Trophoblast cell (in vitro differentiated cells and primary cell): ENCODE measurements around the gene COL2A1.

Source experiments
- DNase-seq, 2 donors: peaks; one replicate each; pipeline ENCODE4 v3.0.0-alpha.2; 2016
- H2AFZ ChIP-seq: 2 replicates; pipeline ENCODE4 v1.6.1; 2013; ENCODE audit warnings: low read length, moderate library complexity, mild to moderate bottlenecking; ENCODE audit not compliant: insufficient read depth, poor library complexity
- H2AK5ac ChIP-seq: 2 replicates; pipeline ENCODE4 v1.6.1; 2013; ENCODE audit warnings: mild to moderate bottlenecking, low read length
- H2BK120ac ChIP-seq: 2 replicates; pipeline ENCODE4 v1.6.1; 2013; ENCODE audit warnings: low read length, mild to moderate bottlenecking, moderate library complexity; ENCODE audit not compliant: insufficient read depth, poor library complexity
- H2BK12ac ChIP-seq: 2 replicates; pipeline ENCODE4 v1.6.1; 2013; ENCODE audit warnings: mild to moderate bottlenecking, low read length, moderate library complexity
- H2BK5ac ChIP-seq: 2 replicates; pipeline ENCODE4 v1.6.1; 2013; ENCODE audit warnings: low read length, low read depth, moderate library complexity, mild to moderate bottlenecking; ENCODE audit not compliant: poor library complexity
- H3K14ac ChIP-seq: 2 replicates; pipeline ENCODE4 v1.6.1; 2013; ENCODE audit warnings: mild to moderate bottlenecking, low read length
- H3K18ac ChIP-seq: 2 replicates; pipeline ENCODE4 v1.6.1; 2013; ENCODE audit warnings: mild to moderate bottlenecking, low read length
- H3K23ac ChIP-seq: 2 replicates; pipeline ENCODE4 v1.6.1; 2013; ENCODE audit warnings: low read length
- H3K27ac ChIP-seq: 2 replicates; pipeline ENCODE4 v1.5.1; 2013; ENCODE audit warnings: low read depth, mild to moderate bottlenecking, inconsistent platforms, low read length, moderate library complexity
- H3K27me3 ChIP-seq: 2 replicates; pipeline ENCODE4 v1.6.1; 2013; ENCODE audit warnings: inconsistent platforms, mild to moderate bottlenecking, low read length, moderate library complexity; ENCODE audit not compliant: insufficient read depth
- H3K36me3 ChIP-seq, 2 experiments: 1 replicate in 1 of 2; 2 replicates in 1 of 2; pipeline ENCODE4 v1.6.1; 2013; ENCODE audit warnings: low read length in 2 of 2, mild to moderate bottlenecking in 2 of 2, moderate library complexity in 1 of 2; ENCODE audit not compliant: insufficient read depth in 2 of 2, control insufficient read depth in 1 of 2
- H3K4ac ChIP-seq: 2 replicates; pipeline ENCODE4 v1.6.1; 2013; ENCODE audit warnings: low read depth, mild to moderate bottlenecking, low read length, moderate library complexity
- H3K4me1 ChIP-seq, 2 experiments: 1 replicate in 1 of 2; 2 replicates in 1 of 2; pipeline ENCODE4 v1.6.1; 2013; ENCODE audit warnings: low read length in 2 of 2, mild to moderate bottlenecking in 2 of 2, moderate library complexity in 1 of 2; ENCODE audit not compliant: insufficient read depth in 2 of 2, control insufficient read depth in 1 of 2
- H3K4me2 ChIP-seq: 2 replicates; pipeline ENCODE4 v1.6.1; 2013; ENCODE audit warnings: inconsistent platforms, mild to moderate bottlenecking, low read length, moderate library complexity
- H3K4me3 ChIP-seq: 2 replicates; pipeline ENCODE4 v1.5.1; 2013; ENCODE audit warnings: mild to moderate bottlenecking, low read depth, low read length, inconsistent platforms
- H3K79me1 ChIP-seq: one replicate; pipeline ENCODE4 v1.6.1; 2013; ENCODE audit warnings: low read length
- H3K79me2 ChIP-seq: 2 replicates; pipeline ENCODE4 v1.6.1; 2013; ENCODE audit warnings: low read length, mild to moderate bottlenecking; ENCODE audit not compliant: control insufficient read depth, insufficient read depth, poor library complexity
- H3K9ac ChIP-seq: 2 replicates; pipeline ENCODE4 v1.6.1; 2013; ENCODE audit warnings: mild to moderate bottlenecking, low read length
- H3K9me3 ChIP-seq: 2 replicates; pipeline ENCODE4 v1.6.1; 2013; ENCODE audit warnings: low read depth, mild to moderate bottlenecking, control low read depth, inconsistent platforms, low read length; ENCODE audit not compliant: insufficient read depth
- H4K12ac ChIP-seq: 2 replicates; pipeline ENCODE4 v1.6.1; 2013; ENCODE audit warnings: low read depth, mild to moderate bottlenecking, low read length, moderate library complexity
- H4K8ac ChIP-seq: 2 replicates; pipeline ENCODE4 v1.6.1; 2013; ENCODE audit warnings: low read depth, mild to moderate bottlenecking, low read length, moderate library complexity
- H4K91ac ChIP-seq: one replicate; pipeline ENCODE4 v1.6.1; 2013; ENCODE audit warnings: low read depth, mild to moderate bottlenecking, low read length, moderate library complexity
- WGBS: extraction: QIAGEN DNeasy Blood & Tissue Kit; methylation state at CpG from one replicate; pipeline ENCODE4 v1.1.7; 2013; ENCODE audit warnings: missing lambda C conversion rate; ENCODE audit not compliant: insufficient read length, insufficient coverage; ENCODE audit errors: extremely low coverage; 5-methylcytosine and 5-hydroxymethylcytosine counted together

The COL2A1 gene

GRCh38 chr12:47982770-47983169, 21.5 kb downstream of the COL2A1 start:
- Histone ChIP-seq H3K4me2 (no peak overlapping the region), H3K14ac (no peak overlapping the region), H2BK12ac (no peak overlapping the region), H3K4ac (no peak overlapping the region), H3K27ac (no peak overlapping the region), H4K12ac (no peak overlapping the region), H3K36me3 (peaks cover 82 to 84% of the 10 kb centered on the region in 2 experiments), H2BK5ac (no peak overlapping the region), H2AK5ac (no peak overlapping the region), H3K18ac (no peak overlapping the region), H3K4me1 (peaks cover 16 to 24% of the 10 kb centered on the region in 2 experiments), H4K8ac (no peak overlapping the region), H3K79me2 (no peaks in the 10 kb centered on the region), H3K4me3 (no peak overlapping the region), H2AFZ (no peak overlapping the region), H3K23ac (no peak overlapping the region), H3K9me3 (peaks cover 11% of the 10 kb centered on the region), H3K9ac (no peak overlapping the region), H4K91ac (no peak overlapping the region), H2BK120ac (no peak overlapping the region), H3K79me1 (peaks cover 20% of the 10 kb centered on the region), H3K27me3 (no peaks in the 10 kb centered on the region)
- DNase-seq, result no peak
- WGBS, result no CpG with 5 or more reads among the region's 11 CpGs

- Histone ChIP-seq H3K36me3 (peaks cover 80 to 81% of the 10 kb centered on the region in 2 experiments), H3K27me3 (no peaks in the 10 kb centered on the region), H2AFZ (no peak overlapping the region), H4K8ac (no peak overlapping the region), H2BK5ac (no peak overlapping the region), H3K79me2 (no peaks in the 10 kb centered on the region), H3K9me3 (peaks cover 10% of the 10 kb centered on the region), H3K14ac (no peak overlapping the region), H2AK5ac (no peak overlapping the region), H3K4me1 (peaks cover 15 to 23% of the 10 kb centered on the region in 2 experiments), H4K12ac (no peak overlapping the region), H2BK12ac (peak overlapping the region; percentile 16), H4K91ac (no peak overlapping the region), H3K18ac (no peak overlapping the region), H3K4ac (no peak overlapping the region), H3K27ac (no peak overlapping the region), H3K9ac (no peak overlapping the region), H3K4me3 (no peak overlapping the region), H2BK120ac (no peak overlapping the region), H3K79me1 (peaks cover 17% of the 10 kb centered on the region), H3K4me2 (no peak overlapping the region), H3K23ac (no peak overlapping the region)
- DNase-seq, result no peak
- no CpG with 5 or more reads among the region's 5 CpGs for WGBS
These were observed 22.0 kb downstream of the COL2A1 start for GRCh38 chr12:47982311-47982710.

DNA sequence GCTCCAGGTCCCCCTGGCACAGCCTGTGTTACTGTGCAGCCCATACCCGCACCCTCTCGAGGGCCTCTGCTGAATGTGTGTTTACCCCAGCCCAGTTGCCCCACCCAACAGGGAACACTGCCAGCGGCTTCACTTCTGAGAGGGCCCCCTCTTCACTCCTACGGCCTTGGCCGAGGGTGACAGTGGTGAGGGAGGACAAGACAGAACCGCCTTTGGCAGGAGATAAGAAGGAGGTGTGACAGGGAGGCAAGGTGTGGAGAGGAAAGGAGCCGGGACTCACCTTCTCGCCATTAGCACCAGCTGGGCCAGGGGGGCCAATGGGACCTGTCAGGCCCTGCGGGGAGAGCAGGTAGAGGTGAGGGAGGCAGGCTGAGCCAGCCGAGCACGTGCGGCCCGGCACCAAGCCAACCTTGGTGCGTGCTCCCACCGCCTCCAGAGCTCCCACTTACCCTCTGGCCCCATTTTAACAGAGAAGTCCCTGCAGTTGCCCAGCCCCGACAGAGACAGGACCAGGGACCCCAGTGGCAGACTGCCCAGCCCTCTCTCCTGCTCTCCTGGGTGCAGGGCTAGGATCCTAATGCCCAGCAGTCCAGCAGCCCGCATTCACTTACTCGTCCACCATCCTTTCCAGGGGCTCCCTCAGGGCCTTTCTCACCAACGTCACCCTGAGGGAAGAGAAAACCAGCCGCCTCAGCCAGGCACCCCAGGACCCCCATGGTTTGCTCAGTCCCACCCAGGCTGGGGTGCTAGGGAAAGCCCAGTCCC, 22.6 kb downstream of the COL2A1 start:
- Histone ChIP-seq H3K36me3 (peaks cover 79 to 80% of the 10 kb centered on the region in 2 experiments), H4K12ac (no peak overlapping the region), H2BK12ac (peak overlapping the region; percentile 8), H3K4me3 (no peak overlapping the region), H2BK120ac (no peak overlapping the region), H3K27ac (no peak overlapping the region), H3K23ac (no peak overlapping the region), H3K79me1 (peaks cover 20% of the 10 kb centered on the region), H2AK5ac (no peak overlapping the region), H3K27me3 (no peaks in the 10 kb centered on the region), H2BK5ac (no peak overlapping the region), H3K14ac (no peak overlapping the region), H3K18ac (no peak overlapping the region), H4K8ac (no peak overlapping the region), H4K91ac (peak overlapping the region; percentile 9), H3K4me1 (peaks cover 21 to 26% of the 10 kb centered on the region in 2 experiments), H2AFZ (no peak overlapping the region), H3K9ac (no peak overlapping the region), H3K4me2 (no peak overlapping the region), H3K4ac (no peak overlapping the region), H3K79me2 (no peaks in the 10 kb centered on the region), H3K9me3 (peaks cover 10% of the 10 kb centered on the region)
- WGBS, result no CpG with 5 or more reads among the region's 20 CpGs
- no peak for DNase-seq

DNA sequence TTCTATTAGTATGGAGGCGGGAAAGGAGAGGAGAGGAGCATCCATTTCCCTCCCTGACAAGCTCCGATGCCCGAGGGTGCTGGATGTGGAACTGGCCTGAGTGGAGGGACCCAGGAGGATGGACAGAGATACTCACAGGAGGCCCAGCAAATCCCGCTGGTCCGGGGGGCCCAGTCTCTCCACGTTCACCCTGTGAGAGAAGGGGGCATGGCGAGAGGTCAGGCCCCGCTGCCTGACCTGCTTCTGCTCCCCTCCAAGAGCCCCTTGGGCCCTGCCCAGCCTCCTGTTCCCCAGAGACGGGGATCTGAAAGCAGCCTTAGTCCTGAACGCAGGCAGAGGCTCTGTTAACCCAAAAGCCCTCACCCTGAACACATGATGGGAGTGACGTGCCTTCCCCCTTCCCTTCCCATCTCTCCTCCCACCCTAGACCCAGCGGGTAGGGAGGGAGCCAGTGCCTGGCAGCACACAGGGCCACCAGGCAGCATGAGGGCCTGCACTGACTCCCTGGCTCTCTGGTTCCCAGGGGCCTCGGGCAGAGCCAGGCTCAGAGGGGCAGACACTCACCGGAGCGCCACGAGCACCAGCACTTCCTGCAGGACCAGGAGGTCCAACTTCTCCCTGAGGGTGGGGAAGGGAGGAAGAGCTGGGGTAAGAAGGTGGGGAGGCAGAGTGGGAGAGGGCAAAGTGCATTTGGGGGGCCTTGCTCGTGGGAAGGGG, 23.3 kb downstream of the COL2A1 start:
- H3K4ac ChIP-seq, result no peak overlapping the region
- no peak overlapping the region for H3K18ac ChIP-seq
- no peak for DNase-seq
- H2BK120ac ChIP-seq, result no peak overlapping the region
- no peak overlapping the region for H3K27ac ChIP-seq
- no peak overlapping the region for H4K8ac ChIP-seq
- no peaks in the 10 kb centered on the region for H3K79me2 ChIP-seq
- peak overlapping the region; percentile 51 for H4K91ac ChIP-seq
- H3K23ac ChIP-seq, result no peak overlapping the region
- no peak overlapping the region for H3K9ac ChIP-seq
- H3K9me3 ChIP-seq, result peaks cover 7% of the 10 kb centered on the region
- no peak overlapping the region for H3K4me2 ChIP-seq
- no peak overlapping the region for H2AFZ ChIP-seq
- H4K12ac ChIP-seq, result no peak overlapping the region
- H3K36me3 ChIP-seq, result peaks cover 79 to 80% of the 10 kb centered on the region in 2 experiments
- peaks cover 22 to 28% of the 10 kb centered on the region in 2 experiments for H3K4me1 ChIP-seq
- H2AK5ac ChIP-seq, result no peak overlapping the region
- no peak overlapping the region for H3K14ac ChIP-seq
- no CpG with 5 or more reads among the region's 17 CpGs for WGBS
- H3K79me1 ChIP-seq, result peaks cover 22% of the 10 kb centered on the region
- H3K4me3 ChIP-seq, result no peak overlapping the region
- H2BK12ac ChIP-seq, result peak overlapping the region; percentile 13
- H3K27me3 ChIP-seq, result no peaks in the 10 kb centered on the region
- H2BK5ac ChIP-seq, result no peak overlapping the region
